Caco-2 (cell line): ENCODE data around the gene EMX1. TPM values are rescaled to one million over a fixed set of nuclear protein-coding genes. Genes with fewer than 3 reads are reported as not detected.

Experiments used
- Bru-seq: library from RNA; stranded (reverse); fragments of 400-500 nt; gene quantifications from one replicate; lab custom pipeline; 2021; lab: Mats Ljungman, UMichigan
- BruChase-seq, 2 experiments: library from RNA; stranded (reverse); fragments of 400-500 nt; gene quantifications; one replicate each; lab custom pipeline; 2021; lab: Mats Ljungman, UMichigan
- BruUV-seq: library from RNA; stranded (reverse); fragments of 400-500 nt; replicated peaks from 2 replicates; lab custom pipeline; 2021; lab: Mats Ljungman, UMichigan
- CTCF ChIA-PET: fragments of 300-600 bp; sonication (Branson Sonifier 250); formaldehyde crosslinking; loops from one replicate; lab custom pipeline; 2022; ENCODE audit warnings: antibody characterized with exemption; lab: Charles Lee
- POLR2A ChIA-PET: fragments of 300-600 bp; sonication (Branson Sonifier 250); formaldehyde crosslinking; loops from one replicate; lab custom pipeline; 2022; ENCODE audit warnings: antibody characterized with exemption; lab: Charles Lee
- DNase-seq, 2 experiments: peaks; one replicate each; pipeline versions ENCODE4 v3.0.0 to v3.0.0-alpha.2; 2020 to 2022
- H3K27me3 ChIP-seq: replicated peaks from 2 replicates; pipeline ENCODE4 v1.6.0; 2011; ENCODE audit warnings: low read length; ENCODE audit not compliant: control insufficient read depth, insufficient read depth
- H3K36me3 ChIP-seq: 2 replicates; pipeline ENCODE4 v1.5.1; 2011; ENCODE audit warnings: low read length; ENCODE audit not compliant: control insufficient read depth, insufficient read depth
- H3K4me1 ChIP-seq: fragments of 250-450 bp; sonication (Bioruptor Pico); 2 replicates; pipeline ENCODE4 v1.5.1; 2020; ENCODE audit warnings: mild to moderate bottlenecking
- H3K4me3 ChIP-seq: 2 replicates; pipeline ENCODE4 v1.5.1; 2011; ENCODE audit warnings: low read depth, mild to moderate bottlenecking, control low read depth, low read length
- H3K9me3 ChIP-seq: fragments of 250-450 bp; sonication (Bioruptor Pico); 2 replicates; pipeline ENCODE4 v1.5.1; 2020; ENCODE audit warnings: mild to moderate bottlenecking, moderate library complexity
- H3K27ac Mint-ChIP-seq: one replicate; pipeline ENCODE4 v1.8.0; 2022; ENCODE audit warnings: mixed read lengths; ENCODE audit not compliant: unreplicated experiment
- H3K27me3 Mint-ChIP-seq: one replicate; pipeline ENCODE4 v1.8.0; 2022; ENCODE audit warnings: mixed read lengths; ENCODE audit not compliant: insufficient read depth, unreplicated experiment
- H3K36me3 Mint-ChIP-seq: one replicate; pipeline ENCODE4 v1.8.0; 2022; ENCODE audit warnings: mild to moderate bottlenecking, mixed read lengths; ENCODE audit not compliant: insufficient read depth, unreplicated experiment
- H3K4me1 Mint-ChIP-seq: one replicate; pipeline ENCODE4 v1.8.0; 2022; ENCODE audit warnings: low read depth, mixed read lengths; ENCODE audit not compliant: unreplicated experiment
- H3K4me3 Mint-ChIP-seq: one replicate; pipeline ENCODE4 v1.8.0; 2022; ENCODE audit warnings: mild to moderate bottlenecking, moderate library complexity, mixed read lengths; ENCODE audit not compliant: unreplicated experiment
- H3K9me3 Mint-ChIP-seq: one replicate; pipeline ENCODE4 v1.8.0; 2022; ENCODE audit warnings: mixed read lengths; ENCODE audit not compliant: unreplicated experiment
- intact Hi-C: fragments of 100-400 bp; cut with micrococcal nuclease; formaldehyde crosslinking; loops from one replicate; pipeline ENCODE4 v1.10.0; 2022; ENCODE audit not compliant: unreplicated experiment
- long read RNA-seq: library from polyadenylated mRNA; stranded (forward); transcript quantifications from one replicate; pipeline ENCODE4 v2.0.0, GENCODE V29; 2022
- total RNA-seq: library from RNA; stranded (reverse); gene quantifications from 2 replicates; pipeline ENCODE4 v1.2.3, GENCODE V29; 2022
- TF ChIP-seq, protein P1 (sequence below), 2 experiments: fragments of 200-600 bp in 1 of 2; IDR thresholded peaks; 1 replicate in 1 of 2; 2 replicates in 1 of 2; pipeline versions ENCODE4 v1.5.1 to v1.8.0; 2011 to 2022; ENCODE audit warnings: antibody characterized with exemption in 1 of 2, control low read depth in 1 of 2, inconsistent platforms in 1 of 2, low read depth in 1 of 2, low read length in 1 of 2, mild to moderate bottlenecking in 1 of 2, moderate library complexity in 1 of 2; ENCODE audit not compliant: insufficient read depth in 1 of 2, severe bottlenecking in 1 of 2, unreplicated experiment in 1 of 2

The EMX1 gene
- 2.6 and 3.6 TPM in 2 replicates for total RNA-seq
- Bru-seq, nascent RNA: percentile 42 among the genes with signal in this experiment
- percentile 49 among the genes with signal in this experiment for BruChase-seq, experiment 1, labeled RNA remaining after a 2-hour chase
- percentile 35 among the genes with signal in this experiment for BruChase-seq, experiment 2, labeled RNA remaining after a 6-hour chase
- long read RNA-seq, transcript EMX1-201 (3 exons, 2,188 nt): major isoform, 7 of 12 reads
- long read RNA-seq, partial matches to known transcripts: 0 of 12 reads
- long read RNA-seq, other reads (novel, unspliced or antisense): 3 of 12 reads

GRCh38 chr2:72917138-72917876, at the start of gene EMX1:
Gene EMX1 (plus strand): TSS chr2:72917519. CDS start chr2:72917853, 334 bp downstream.
- Mint-ChIP-seq H3K4me1 (no peaks in the 10 kb centered on the region), H3K9me3 (no peaks in the 10 kb centered on the region), H3K27me3 (peaks cover 29% of the 10 kb centered on the region), H3K36me3 (no peaks in the 10 kb centered on the region), H3K27ac (no peak within 1 kb of the TSS), H3K4me3 (peak within 1 kb of the TSS; percentile 83)
- ChIA-PET POLR2A (no interaction called here), CTCF (interaction anchor here (0.5 to 3.1 kb wide), 9 partner anchors 17 to 285 kb away, joined by 3 to 18 read pairs (median 3); partner anchors contain the start of gene SPR)
- intact Hi-C loops: loop anchor here (5.0 kb wide), 1 partner anchor 195 kb away; the partner anchor contains the start of gene RAB11FIP5
- Histone ChIP-seq H3K36me3 (no peaks in the 10 kb centered on the region), H3K27me3 (peaks cover 6% of the 10 kb centered on the region), H3K4me3 (peak within 1 kb of the TSS; percentile 61), H3K9me3 (no peaks in the 10 kb centered on the region), H3K4me1 (peaks cover 19% of the 10 kb centered on the region; the same call in 1 of the 2 replicates)
- DNase-seq: peak; percentile 89 to 91
- TF ChIP-seq, protein P1, sequence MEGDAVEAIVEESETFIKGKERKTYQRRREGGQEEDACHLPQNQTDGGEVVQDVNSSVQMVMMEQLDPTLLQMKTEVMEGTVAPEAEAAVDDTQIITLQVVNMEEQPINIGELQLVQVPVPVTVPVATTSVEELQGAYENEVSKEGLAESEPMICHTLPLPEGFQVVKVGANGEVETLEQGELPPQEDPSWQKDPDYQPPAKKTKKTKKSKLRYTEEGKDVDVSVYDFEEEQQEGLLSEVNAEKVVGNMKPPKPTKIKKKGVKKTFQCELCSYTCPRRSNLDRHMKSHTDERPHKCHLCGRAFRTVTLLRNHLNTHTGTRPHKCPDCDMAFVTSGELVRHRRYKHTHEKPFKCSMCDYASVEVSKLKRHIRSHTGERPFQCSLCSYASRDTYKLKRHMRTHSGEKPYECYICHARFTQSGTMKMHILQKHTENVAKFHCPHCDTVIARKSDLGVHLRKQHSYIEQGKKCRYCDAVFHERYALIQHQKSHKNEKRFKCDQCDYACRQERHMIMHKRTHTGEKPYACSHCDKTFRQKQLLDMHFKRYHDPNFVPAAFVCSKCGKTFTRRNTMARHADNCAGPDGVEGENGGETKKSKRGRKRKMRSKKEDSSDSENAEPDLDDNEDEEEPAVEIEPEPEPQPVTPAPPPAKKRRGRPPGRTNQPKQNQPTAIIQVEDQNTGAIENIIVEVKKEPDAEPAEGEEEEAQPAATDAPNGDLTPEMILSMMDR (IDR thresholded peaks at IDR 0.05; ENCODE audit: insufficient read depth in 1 of 2, low read depth in 1 of 2, low read length in 1 of 2, severe bottlenecking in 1 of 2, unreplicated experiment in 1 of 2): no peak
- no TSS peak for BruUV-seq

- peaks cover 5% of the 10 kb centered on the region for H3K27me3 Mint-ChIP-seq
- ChIA-PET CTCF (interaction anchor here (0.9 kb wide), 1 partner anchor 8 kb away, joined by 4 read pairs; no protein-coding TSS in a partner anchor), POLR2A (no interaction called here)
- no peak overlapping the region for H3K4me3 Mint-ChIP-seq
- no peaks in the 10 kb centered on the region for H3K36me3 Mint-ChIP-seq
- intact Hi-C loops: no loop called here
- no peak overlapping the region for H3K4me3 ChIP-seq
- DNase-seq: no peak
- H3K27me3 ChIP-seq: no peaks in the 10 kb centered on the region
- H3K4me1 Mint-ChIP-seq: no peaks in the 10 kb centered on the region
- TF ChIP-seq, protein P1 (IDR thresholded peaks at IDR 0.05; ENCODE audit: insufficient read depth in 1 of 2, low read depth in 1 of 2, low read length in 1 of 2, severe bottlenecking in 1 of 2, unreplicated experiment in 1 of 2): no peak
- BruUV-seq: no TSS peak
- 0 out of 2 replicates have a peak, but pooled peaks cover 8% of the 10 kb centered on the region for H3K9me3 ChIP-seq
- peaks cover 10% of the 10 kb centered on the region for H3K9me3 Mint-ChIP-seq
- no peaks in the 10 kb centered on the region for H3K36me3 ChIP-seq
- no peaks in the 10 kb centered on the region for H3K4me1 ChIP-seq
- no peak overlapping the region for H3K27ac Mint-ChIP-seq
Measured at GRCh38 chr2:72871060-72871459, 46.3 kb upstream of the EMX1 start.

DNA sequence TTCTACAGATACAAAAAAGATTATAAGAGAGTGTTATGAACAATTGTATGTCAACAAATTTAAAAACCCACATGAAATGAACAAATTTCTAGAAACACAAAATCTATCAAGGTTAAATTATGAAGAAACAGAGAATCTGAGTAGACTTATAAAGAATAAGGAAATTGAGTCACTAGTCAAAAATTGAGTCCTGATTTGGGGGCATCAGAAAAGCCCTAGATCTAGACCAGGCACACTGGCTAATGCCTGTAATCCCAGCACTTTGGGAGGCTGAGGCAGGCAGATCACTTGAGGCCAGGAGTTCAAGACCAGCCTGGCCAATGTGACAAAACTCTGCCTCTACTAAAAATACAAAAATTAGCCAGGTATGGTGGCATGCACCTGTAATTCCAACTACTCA, 45.4 kb upstream of the EMX1 start:
- peaks cover 10% of the 10 kb centered on the region for H3K9me3 Mint-ChIP-seq
- Histone ChIP-seq H3K4me1 (no peaks in the 10 kb centered on the region), H3K36me3 (no peaks in the 10 kb centered on the region), H3K27me3 (no peaks in the 10 kb centered on the region), H3K4me3 (no peak overlapping the region), H3K9me3 (0 out of 2 replicates have a peak, but pooled peaks cover 8% of the 10 kb centered on the region)
- H3K36me3 Mint-ChIP-seq: no peaks in the 10 kb centered on the region
- H3K4me3 Mint-ChIP-seq: no peak overlapping the region
- peaks cover 9% of the 10 kb centered on the region for H3K27me3 Mint-ChIP-seq
- intact Hi-C loops: no loop called here
- DNase-seq: no peak
- BruUV-seq: no TSS peak
- ChIA-PET POLR2A (no interaction called here), CTCF (interaction anchor here (0.9 kb wide), 1 partner anchor 9 kb away, joined by 4 read pairs; no protein-coding TSS in a partner anchor)
- H3K27ac Mint-ChIP-seq: no peak overlapping the region
- TF ChIP-seq, protein P1 (IDR thresholded peaks at IDR 0.05; ENCODE audit: insufficient read depth in 1 of 2, low read depth in 1 of 2, low read length in 1 of 2, severe bottlenecking in 1 of 2, unreplicated experiment in 1 of 2): no peak
- H3K4me1 Mint-ChIP-seq: no peaks in the 10 kb centered on the region
